Activated naive CD4-positive, alpha-beta T cell treated with anti-CD3 and anti-CD28 coated beads, Interleukin-2, amount 50 U/mL, for 24 hours (primary cell): ENCODE measurements around the gene PRMT3.
"Not testable (repeated sequence)": the region's sequence is repeated elsewhere in the genome, so short reads cannot be mapped to it uniquely, and the experiment has no call there.

Experiments used
- H3K27ac Mint-ChIP-seq: one replicate; pipeline ENCODE4 v1.8.0; 2021; ENCODE audit warnings: mild to moderate bottlenecking, mixed read lengths
- H3K27me3 Mint-ChIP-seq: one replicate; pipeline ENCODE4 v1.8.0; 2021; ENCODE audit warnings: mixed read lengths
- H3K36me3 Mint-ChIP-seq: one replicate; pipeline ENCODE4 v1.8.0; 2021; ENCODE audit warnings: mixed read lengths
- H3K4me1 Mint-ChIP-seq: one replicate; pipeline ENCODE4 v1.8.0; 2021; ENCODE audit warnings: mixed read lengths
- H3K4me3 Mint-ChIP-seq: one replicate; pipeline ENCODE4 v1.8.0; 2021; ENCODE audit warnings: mild to moderate bottlenecking, mixed read lengths
- H3K9me3 Mint-ChIP-seq: one replicate; pipeline ENCODE4 v1.8.0; 2021; ENCODE audit warnings: mixed read lengths

PRMT3 gene

DNA sequence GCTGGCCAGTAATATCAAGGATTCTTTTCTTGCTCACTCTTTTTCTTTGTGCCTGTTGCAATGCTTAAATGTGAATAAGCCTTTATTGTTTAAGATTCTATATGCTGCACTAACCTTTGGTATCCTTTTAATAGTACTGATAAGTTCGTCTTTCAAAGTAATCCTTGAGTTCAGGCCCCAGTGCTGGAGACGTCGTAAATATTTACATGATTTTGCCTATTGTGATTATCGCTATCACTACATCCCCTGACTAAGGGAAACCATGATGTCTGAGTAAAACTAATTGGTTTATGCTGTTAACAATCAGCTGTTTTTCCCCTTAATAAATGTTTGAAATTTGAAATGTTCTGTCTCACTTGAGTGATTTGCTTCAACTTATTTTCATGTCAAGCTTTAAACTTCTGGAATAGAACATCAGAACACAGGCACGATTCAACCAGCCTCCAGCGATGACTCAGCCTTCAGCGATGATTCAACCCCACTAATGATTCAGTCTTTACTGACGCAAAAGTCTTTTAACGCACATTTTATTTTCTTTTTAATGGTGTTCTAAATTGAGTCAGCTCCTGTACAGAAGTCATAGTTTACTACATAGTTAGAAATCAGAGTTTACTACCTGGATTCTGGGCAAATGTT, 20.1 kb upstream of the PRMT3 start:
- Mint-ChIP-seq H3K9me3 (no peaks in the 10 kb centered on the region), H3K27me3 (no peaks in the 10 kb centered on the region), H3K36me3 (peaks cover 18% of the 10 kb centered on the region), H3K27ac (peak overlapping the region; percentile 86), H3K4me1 (peaks cover 55% of the 10 kb centered on the region), H3K4me3 (peak overlapping the region; percentile 69)

DNA sequence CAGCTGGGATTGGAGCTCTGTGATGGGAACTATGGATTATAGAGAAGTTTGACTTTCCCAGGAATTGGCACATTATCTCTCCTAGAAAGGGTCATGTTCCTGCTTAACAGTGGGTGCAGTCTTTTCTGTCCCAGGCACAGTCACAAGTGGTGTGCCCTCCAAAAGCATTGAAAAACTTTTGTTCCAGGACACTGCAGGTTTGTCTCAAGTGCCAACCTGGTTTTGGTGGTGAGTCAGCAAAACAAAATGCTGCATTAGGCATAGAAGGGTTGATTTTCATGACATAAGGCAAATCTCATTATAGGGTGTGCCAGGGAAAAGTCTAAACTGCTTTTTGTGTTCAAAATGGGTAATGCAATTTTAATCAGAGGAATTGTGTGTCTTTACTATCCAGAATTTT, 19.1 kb upstream of the PRMT3 start:
- peaks cover 47% of the 10 kb centered on the region for H3K4me1 Mint-ChIP-seq
- H3K36me3 Mint-ChIP-seq, result peaks cover 18% of the 10 kb centered on the region
- no peaks in the 10 kb centered on the region for H3K27me3 Mint-ChIP-seq
- H3K4me3 Mint-ChIP-seq, result no peak overlapping the region
- no peaks in the 10 kb centered on the region for H3K9me3 Mint-ChIP-seq
- no peak overlapping the region for H3K27ac Mint-ChIP-seq

DNA sequence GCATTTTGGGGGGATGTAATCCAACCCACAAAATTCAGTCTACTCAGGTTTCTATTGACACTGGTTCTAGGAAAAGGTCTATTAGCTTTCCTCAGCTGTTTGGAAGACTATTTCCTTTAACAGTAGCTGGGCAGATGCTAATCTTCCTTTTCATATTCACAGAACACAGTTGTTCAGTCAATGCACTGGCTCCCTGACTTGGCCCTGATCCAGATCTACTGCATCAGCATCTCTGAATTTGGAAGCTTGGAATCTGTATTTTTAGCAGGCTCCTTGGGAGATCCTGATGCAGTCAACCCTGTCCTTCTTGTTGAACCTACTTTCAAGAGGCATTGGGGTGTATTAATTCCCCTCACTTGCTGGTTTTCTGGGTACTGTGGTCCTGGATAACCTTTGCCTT, 17.7 kb upstream of the PRMT3 start:
- H3K9me3 Mint-ChIP-seq, result no peaks in the 10 kb centered on the region
- H3K27ac Mint-ChIP-seq, result peak overlapping the region; percentile 59
- peaks cover 48% of the 10 kb centered on the region for H3K4me1 Mint-ChIP-seq

DNA sequence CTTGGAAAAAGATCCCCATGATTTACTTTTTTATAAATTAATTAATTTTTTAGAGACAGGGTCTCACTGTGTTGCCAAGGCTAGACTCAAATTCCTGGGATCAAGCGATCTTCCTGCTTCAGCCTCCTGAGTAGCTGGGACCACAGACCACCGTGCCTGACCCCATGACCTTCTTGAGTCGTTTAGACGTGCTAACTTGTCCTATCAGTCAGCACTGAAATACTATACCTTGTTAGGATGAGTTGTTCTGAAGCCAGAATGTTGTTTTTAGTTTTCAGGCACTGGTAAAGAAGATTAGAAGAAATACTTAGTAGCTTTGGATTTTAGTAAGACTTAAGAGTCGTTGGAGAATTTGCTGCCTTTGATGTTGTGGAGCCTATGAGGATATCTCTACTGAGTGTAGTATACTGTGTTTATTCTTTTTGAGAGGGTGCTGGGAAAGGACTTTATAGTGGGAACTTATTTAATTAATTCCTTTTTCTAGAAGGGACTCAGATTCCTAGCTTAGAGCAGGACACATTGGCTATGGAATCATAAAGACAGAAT, 15.4 kb upstream of the PRMT3 start:
- Mint-ChIP-seq H3K27ac (peak overlapping the region; percentile 13), H3K27me3 (no peaks in the 10 kb centered on the region), H3K9me3 (no peaks in the 10 kb centered on the region), H3K4me3 (no peak overlapping the region), H3K4me1 (peaks cover 29% of the 10 kb centered on the region), H3K36me3 (peaks cover 25% of the 10 kb centered on the region)

More for the DNA sequence above, 17.7 kb upstream of the PRMT3 start:
- Mint-ChIP-seq H3K36me3 (peaks cover 22% of the 10 kb centered on the region), H3K4me3 (no peak overlapping the region), H3K27me3 (no peaks in the 10 kb centered on the region)

DNA sequence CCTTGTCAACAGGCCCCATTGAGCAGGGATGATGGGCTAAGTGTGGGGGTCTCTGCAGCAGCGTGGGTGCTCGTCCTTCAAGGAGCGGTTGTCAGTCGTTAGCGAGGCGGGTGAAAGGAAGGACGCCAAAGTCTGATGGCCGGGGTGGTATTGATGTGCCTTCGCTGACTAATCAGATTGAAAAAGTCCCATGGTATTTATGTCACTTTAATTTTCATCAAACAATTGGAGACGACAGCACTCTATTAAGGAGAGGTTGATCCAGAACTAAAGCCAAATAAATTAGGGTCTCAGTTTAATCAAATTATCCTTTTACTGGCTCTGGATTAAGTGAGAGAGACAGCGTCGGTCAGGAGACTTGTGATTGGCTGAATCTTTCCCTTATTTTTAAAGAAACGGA, 14.4 kb upstream of the PRMT3 start:
- H3K9me3 Mint-ChIP-seq, result no peaks in the 10 kb centered on the region
- peaks cover 21% of the 10 kb centered on the region for H3K36me3 Mint-ChIP-seq

DNA sequence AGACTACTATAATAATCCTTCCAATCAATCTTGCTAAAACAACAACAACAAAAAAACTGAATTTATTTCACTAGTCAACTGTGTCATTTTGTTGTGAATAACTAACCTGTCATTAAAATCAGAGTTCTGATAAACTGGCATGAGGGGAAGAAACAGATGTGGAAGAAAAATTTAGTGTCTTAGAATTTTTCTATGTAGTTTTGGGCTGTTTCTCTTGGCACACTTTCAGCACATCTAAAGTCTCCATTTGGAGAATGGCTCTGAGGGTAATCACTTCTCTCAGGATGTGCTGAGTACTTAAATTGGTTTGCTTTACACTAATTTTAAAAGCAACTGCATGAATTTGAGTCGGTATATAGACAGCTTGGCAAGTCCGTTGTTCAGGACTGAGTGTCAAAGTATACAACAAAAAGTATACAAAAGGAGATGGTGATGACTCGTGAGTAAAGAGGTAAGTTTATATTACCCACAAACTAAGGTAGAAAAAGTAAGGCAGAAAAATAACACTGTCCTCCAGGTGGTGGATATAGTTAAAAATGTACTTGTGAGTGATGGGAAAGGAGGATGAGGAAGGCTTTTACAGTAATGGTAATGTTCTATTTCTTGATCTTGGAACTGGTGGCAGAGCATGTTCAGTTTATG, 13.8 kb upstream of the PRMT3 start:
- peak overlapping the region; percentile 27 for H3K27ac Mint-ChIP-seq
- peaks cover 16% of the 10 kb centered on the region for H3K36me3 Mint-ChIP-seq

More for the DNA sequence above, 14.4 kb upstream of the PRMT3 start:
- Mint-ChIP-seq H3K27ac (no peak overlapping the region), H3K27me3 (no peaks in the 10 kb centered on the region), H3K4me1 (peaks cover 22% of the 10 kb centered on the region), H3K4me3 (no peak overlapping the region)

DNA sequence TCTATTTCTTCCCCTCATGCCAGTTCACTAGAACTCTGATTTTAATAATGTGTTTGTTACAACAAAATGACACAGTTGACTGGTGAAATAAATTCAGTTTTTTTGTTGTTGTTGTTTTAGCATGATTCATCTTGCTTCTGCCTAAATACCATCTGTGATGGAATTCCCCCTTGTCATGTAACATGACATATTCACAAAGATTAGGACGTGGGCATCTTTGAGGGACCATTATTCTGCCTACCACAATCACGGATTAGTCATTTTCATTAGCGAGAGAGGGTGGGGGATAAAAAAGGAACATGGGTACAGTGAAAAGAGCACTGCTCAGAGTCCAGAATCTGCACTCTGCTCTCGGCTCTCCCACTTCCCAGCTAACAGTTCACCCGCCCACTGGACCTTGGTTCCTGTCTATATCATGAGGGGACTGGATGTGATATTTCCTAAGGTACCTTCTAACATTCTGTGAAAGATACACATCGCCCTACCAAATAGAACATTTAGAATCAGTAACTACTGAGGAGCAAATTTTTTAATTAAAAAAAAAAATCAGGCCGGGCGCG, 12.7 kb upstream of the PRMT3 start:
- H3K4me3 Mint-ChIP-seq, result no peak overlapping the region
- H3K36me3 Mint-ChIP-seq, result peaks cover 13% of the 10 kb centered on the region
- H3K4me1 Mint-ChIP-seq, result peaks cover 14% of the 10 kb centered on the region
- peak overlapping the region; percentile 71 for H3K27ac Mint-ChIP-seq
- no peaks in the 10 kb centered on the region for H3K9me3 Mint-ChIP-seq
- H3K27me3 Mint-ChIP-seq, result no peaks in the 10 kb centered on the region

More for the DNA sequence above, 13.8 kb upstream of the PRMT3 start:
- Mint-ChIP-seq H3K4me1 (peaks cover 17% of the 10 kb centered on the region), H3K4me3 (no peak overlapping the region), H3K27me3 (no peaks in the 10 kb centered on the region), H3K9me3 (no peaks in the 10 kb centered on the region)

DNA sequence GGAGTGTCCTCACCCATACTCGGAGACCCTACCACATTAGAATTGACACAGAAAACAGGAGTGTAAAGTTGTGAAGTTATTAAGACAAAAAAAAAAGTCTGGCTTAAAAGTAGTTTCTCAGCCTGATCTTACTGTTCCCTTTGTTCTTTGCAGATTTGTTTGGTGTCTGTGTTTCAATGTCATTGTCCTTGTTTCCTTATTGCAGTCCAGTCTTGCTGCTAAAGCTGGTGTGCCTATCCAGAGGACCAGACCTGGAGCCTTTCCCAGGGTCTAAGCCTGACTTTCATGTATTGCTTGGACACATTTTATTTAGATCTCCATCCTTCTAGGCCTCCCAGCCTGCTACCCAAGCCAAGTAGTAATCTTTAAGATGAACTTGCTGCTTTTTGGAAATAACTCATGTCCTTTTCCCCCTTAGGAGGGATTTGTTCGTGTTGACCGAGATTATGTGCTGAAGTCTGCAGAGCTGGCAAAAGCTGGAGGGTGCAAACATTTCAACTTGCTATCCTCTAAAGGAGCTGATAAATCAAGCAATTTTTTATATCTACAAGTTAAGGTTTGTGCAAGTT, 11.3 kb upstream of the PRMT3 start:
- Mint-ChIP-seq H3K36me3 (peaks cover 13% of the 10 kb centered on the region), H3K4me1 (peaks cover 14% of the 10 kb centered on the region), H3K27me3 (no peaks in the 10 kb centered on the region), H3K4me3 (no peak overlapping the region), H3K27ac (no peak overlapping the region), H3K9me3 (no peaks in the 10 kb centered on the region)

DNA sequence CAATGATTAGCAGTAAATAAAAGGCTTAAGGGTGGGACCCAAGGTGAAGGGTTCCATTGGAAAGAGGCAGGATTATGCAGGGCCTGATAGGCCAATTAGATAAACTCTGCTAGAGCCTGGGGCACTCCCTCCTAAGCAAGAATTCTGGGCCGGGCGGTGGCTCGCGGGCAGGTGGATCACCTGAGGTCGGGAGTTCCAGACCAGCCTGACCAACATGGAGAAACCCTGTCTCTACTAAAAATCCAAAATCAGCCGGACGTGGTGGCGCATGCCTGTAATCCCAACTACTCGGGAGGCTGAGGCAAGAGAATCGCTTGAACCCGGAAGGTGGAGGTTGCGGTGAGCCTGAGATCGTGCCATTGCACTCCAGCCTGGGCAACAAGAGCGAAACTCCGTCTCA, 1.5 kb upstream of the PRMT3 start:
- H3K27me3 Mint-ChIP-seq, result not testable (repeated sequence)
- peak overlapping the region; percentile 59 for H3K27ac Mint-ChIP-seq

DNA sequence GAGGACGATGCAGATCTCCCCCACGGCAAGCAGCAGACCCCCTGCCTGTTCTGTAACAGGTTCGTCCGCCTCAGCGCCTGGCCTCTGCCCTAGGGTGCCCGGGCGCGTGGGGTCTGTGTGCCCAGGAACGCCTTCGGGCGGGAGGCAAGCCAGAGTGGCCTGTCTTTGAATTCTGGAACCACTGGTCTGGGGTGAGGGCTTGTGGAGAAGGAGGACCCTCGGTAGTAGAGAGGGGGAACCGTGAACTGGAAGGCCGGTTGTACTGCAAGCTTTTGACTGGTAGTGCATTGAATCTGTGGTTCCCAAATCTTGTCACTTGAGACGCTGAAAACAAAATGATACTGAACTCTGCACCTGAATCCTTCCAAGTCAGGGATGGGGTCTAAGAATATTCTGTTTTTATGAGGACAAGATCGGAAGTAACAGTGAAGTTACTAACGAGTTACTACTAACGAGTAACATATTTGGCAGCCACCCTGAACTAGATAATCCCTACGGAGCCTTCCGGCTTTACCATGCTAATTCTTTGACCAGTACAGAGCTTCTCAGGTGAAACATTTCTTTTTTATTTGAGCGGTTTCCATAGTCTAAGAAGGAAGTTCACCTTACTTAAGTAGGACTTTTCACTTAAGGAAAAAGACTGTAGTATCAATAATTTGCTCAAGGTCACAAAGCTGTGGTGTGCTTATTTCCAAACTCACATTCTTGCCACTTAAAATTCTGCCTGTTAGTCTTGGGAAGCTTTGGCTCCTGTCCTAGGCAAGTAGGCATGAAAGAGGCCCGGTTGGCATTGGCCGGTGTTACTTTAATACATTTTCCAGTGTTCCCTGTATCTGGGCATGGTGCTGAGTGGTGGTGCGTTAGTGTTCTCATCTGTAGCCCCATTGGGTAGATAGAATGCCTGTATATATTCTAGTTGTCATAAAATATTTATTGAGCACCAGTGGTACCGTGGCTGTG, 860 bp downstream of the PRMT3 start:
- Mint-ChIP-seq H3K27ac (peak overlapping the region; percentile 100), H3K9me3 (no peaks in the 10 kb centered on the region)

More for the DNA sequence above, 1.5 kb upstream of the PRMT3 start:
- Mint-ChIP-seq H3K4me3 (peak overlapping the region; percentile 54), H3K4me1 (peaks cover 18% of the 10 kb centered on the region)
- not testable (repeated sequence) for H3K9me3 Mint-ChIP-seq, H3K36me3 Mint-ChIP-seq

DNA sequence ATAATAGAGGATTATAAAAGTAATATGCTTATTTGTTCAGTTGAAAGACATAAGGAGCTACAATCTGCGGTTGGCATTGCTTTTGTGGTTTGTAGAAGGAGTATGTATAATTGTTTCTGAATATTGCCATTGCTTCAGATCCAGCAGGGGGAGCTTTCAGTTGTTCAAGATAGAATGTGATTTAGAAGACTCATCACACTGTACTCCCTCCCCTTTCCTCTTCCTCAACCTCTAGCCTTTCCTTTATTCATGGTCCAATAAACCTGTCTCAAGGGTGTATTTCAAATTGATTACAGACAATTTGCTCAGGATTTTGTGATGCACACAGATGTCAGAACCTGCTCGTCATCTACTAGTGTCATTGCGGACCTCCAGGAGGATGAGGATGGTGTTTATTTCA, 9.8 kb downstream of the PRMT3 start:
- Mint-ChIP-seq H3K36me3 (peaks cover 20% of the 10 kb centered on the region), H3K4me1 (peaks cover 19% of the 10 kb centered on the region), H3K4me3 (no peak overlapping the region), H3K9me3 (no peaks in the 10 kb centered on the region), H3K27me3 (no peaks in the 10 kb centered on the region), H3K27ac (no peak overlapping the region)

More for the DNA sequence above, 860 bp downstream of the PRMT3 start:
- H3K27me3 Mint-ChIP-seq, result no peaks in the 10 kb centered on the region
- H3K4me1 Mint-ChIP-seq, result peaks cover 22% of the 10 kb centered on the region
- peak overlapping the region; percentile 93 for H3K4me3 Mint-ChIP-seq
- H3K36me3 Mint-ChIP-seq, result peaks cover 13% of the 10 kb centered on the region

DNA sequence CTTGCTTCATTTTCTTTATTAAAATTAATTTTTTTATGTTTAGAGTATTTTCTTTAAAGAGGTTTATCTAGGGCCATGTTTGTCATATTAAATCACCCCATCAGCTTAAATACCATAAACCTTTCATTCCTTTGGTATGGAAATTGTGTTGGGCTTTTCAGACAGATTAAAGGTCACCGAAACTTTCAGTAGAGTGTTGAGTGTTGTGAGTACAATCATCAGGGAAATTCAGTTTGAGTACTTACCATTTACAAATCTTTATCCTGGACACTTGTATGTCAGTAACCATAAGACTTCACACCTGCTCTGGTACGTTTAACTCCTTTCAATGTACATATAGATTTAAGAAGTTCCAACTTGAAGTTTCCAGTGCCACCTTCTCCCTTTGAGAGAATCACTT, 12.0 kb downstream of the PRMT3 start:
- no peaks in the 10 kb centered on the region for H3K9me3 Mint-ChIP-seq
- H3K27me3 Mint-ChIP-seq, result no peaks in the 10 kb centered on the region
- peaks cover 24% of the 10 kb centered on the region for H3K4me1 Mint-ChIP-seq
- no peak overlapping the region for H3K27ac Mint-ChIP-seq
- H3K4me3 Mint-ChIP-seq, result no peak overlapping the region
- H3K36me3 Mint-ChIP-seq, result peaks cover 19% of the 10 kb centered on the region

DNA sequence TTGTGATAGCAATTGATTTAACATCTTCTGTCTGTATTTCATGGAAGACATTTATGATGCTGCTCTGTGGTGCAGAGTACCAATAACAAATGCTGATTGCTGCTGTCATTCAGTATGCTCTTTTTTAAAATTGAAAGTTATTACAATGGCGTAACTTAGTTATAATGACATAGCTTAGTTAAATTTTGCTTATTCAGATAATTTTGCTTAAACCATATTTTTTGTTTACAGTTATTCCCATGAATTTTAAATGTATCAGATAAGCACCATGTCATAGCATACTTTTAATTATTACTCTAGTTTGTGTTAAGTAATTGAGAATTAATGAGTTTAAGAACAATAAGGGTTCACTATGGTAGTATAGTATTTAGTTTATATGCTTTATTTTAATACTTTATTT, 15.5 kb downstream of the PRMT3 start:
- H3K4me3 Mint-ChIP-seq, result no peak overlapping the region
- H3K4me1 Mint-ChIP-seq, result peaks cover 15% of the 10 kb centered on the region
- no peaks in the 10 kb centered on the region for H3K9me3 Mint-ChIP-seq
- peaks cover 20% of the 10 kb centered on the region for H3K36me3 Mint-ChIP-seq
- no peaks in the 10 kb centered on the region for H3K27me3 Mint-ChIP-seq
- H3K27ac Mint-ChIP-seq, result no peak overlapping the region

DNA sequence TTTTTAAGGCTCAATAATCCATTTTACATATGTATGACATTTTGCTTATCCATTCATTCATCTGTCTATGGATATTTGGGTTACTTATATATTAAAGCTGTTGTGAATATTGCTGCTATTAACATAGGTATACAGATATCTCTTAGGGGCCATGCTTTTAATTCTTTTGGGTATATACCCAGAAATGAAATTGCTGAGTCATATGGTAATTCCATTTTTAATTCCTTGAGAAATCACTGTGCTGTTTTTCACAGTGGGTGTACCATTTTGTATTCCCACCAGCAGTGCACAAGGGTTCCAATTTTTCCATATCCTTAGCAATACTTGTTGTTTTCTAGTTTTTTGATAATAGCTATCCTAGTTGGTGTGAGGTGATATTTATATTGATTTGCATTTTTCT, 19.0 kb downstream of the PRMT3 start:
- Mint-ChIP-seq H3K9me3 (no peaks in the 10 kb centered on the region), H3K36me3 (peaks cover 18% of the 10 kb centered on the region), H3K4me3 (no peak overlapping the region), H3K4me1 (peaks cover 5% of the 10 kb centered on the region), H3K27ac (no peak overlapping the region), H3K27me3 (no peaks in the 10 kb centered on the region)

DNA sequence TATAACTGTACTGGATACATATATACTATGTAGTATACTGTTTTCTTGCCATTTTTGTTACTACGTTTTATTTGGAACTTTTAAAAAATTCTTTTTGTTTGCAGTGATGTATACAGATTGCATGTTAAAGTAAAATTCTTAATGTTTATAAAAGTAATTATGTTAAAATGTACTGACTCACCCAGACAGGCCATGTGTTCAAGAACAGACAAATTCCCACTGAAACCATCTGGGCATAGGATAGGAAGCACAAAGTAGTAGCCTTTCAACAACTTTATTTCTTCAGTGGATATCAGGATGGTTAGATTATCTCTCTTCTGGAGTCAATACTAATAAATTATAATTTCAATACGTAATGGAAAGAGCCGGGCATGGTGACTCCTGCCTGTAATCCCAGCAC, 19.8 kb downstream of the PRMT3 start:
- Mint-ChIP-seq H3K4me1 (peaks cover 5% of the 10 kb centered on the region), H3K36me3 (peaks cover 22% of the 10 kb centered on the region), H3K4me3 (no peak overlapping the region), H3K9me3 (no peaks in the 10 kb centered on the region), H3K27ac (no peak overlapping the region), H3K27me3 (no peaks in the 10 kb centered on the region)
